ENCODE data around the gene PDE2A.
"Not testable (repeated sequence)": the region's sequence is repeated elsewhere in the genome, so short reads cannot be mapped to it uniquely, and the experiment has no call there.

PDE2A gene

DNA sequence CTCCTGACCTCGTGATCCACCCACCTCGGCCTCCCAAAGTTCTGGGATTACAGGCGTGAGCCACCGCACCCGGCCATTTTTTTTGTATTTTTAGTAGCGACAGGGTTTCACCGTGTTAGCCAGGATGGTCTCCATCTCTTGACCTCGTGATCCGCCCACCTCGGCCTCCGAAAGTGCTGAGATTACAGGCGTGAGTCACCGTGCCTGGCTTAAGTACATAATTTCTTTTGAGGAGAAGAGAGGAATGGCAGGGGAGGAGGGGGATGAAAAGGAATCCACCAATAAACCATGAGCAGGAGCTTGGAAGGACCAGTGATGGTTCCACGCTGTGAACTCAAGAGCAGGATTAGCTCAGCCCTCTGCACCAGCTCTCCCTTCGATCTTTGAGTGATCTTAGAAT lies 113.4 kb downstream of the PDE2A start:
- not testable (repeated sequence) for DNase-seq (ENCODE audit: extremely low read depth in 1 of 2, low read depth in 1 of 2)

DNA sequence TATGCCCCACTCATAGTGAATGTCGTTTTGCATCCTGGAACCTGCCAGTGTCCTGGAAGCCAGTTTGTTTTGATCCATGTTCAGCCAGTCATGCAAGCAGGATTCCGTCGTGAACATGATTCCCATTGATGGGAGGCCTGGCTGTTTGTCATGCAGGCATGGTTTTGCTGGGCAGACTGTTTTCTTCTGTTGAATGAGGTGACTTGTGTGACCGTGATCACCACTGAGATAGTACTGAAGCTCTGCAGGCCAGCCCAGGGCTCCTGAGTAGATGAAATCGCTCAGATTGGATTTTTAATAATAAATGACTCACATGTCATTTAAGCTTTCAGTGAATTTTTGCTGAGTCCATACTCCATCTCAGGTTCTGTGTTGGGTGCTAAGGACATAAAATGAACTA lies 117.8 kb downstream of the PDE2A start:
- no peak for DNase-seq (ENCODE audit: extremely low read depth in 1 of 2, low read depth in 1 of 2)

DNA sequence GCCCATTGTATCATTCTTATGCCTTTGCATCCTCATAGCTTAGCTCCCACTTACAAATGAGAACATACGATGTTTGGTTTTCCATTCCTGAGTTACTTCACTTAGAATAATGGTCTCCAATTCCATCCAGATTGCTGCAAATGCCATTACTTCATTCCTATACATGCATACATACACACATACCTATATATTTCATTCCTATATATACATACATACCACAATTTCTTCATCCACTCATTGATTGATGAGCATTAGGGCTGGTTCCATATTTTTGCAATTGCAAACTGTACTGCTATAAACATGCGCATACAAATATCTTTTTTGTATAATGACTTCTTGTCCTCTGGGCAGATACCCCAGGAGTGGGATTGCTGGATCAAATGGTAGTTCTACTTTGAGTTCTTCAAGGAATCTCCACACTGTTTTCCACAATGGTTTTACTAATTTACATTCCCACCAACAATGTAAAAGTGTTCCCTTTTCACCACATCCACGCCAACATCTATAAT lies 119.2 kb downstream of the PDE2A start:
- not testable (repeated sequence) for DNase-seq (ENCODE audit: extremely low read depth in 1 of 2, low read depth in 1 of 2)

DNA sequence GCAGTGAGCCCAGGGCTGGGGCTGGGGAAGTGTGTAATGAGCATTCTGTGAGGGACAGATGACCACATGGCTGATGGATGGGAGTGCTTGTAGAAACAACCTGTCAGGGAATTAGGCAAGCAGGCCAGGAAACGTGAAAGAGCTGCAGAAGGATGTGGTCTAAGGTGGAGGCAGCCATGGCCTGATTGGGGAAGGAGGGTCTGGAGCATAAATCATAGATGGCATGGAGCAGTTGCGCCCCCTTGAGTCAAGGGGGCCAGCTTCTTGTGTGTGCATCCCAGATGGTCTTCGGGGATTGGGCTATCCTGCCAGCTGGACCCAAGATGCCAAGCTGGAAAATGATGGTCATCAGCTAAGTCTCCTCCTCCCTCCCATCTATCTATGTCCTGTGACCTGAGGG lies 120.5 kb downstream of the PDE2A start:
- DNase-seq (ENCODE audit: extremely low read depth in 1 of 2, low read depth in 1 of 2) = peak in 1 of 2 donors; percentile 3

DNA sequence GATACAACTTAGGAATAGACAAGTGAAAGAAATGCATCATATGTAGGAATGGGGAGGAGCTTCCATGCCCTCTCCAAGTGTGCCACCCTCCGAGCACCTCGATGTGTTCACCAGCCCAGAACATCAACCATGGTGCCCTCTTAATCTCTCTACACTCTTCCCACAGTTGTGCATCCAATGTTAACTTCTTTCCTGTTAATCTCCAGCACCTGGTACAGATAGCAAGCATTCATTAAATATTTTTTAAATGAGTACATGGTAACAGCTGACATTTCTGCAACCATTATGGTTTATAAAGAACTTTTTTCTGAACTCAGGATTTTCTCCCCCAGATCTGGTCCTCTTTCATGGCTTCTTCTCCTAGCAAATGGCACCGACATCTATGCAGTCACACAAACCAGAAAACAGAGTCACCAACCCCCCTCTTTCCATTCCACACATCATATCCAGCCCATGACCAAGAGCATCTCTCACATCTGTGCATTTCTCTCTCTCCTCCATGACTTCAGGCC lies 121.8 kb downstream of the PDE2A start:
- DNase-seq (ENCODE audit: extremely low read depth in 1 of 2, low read depth in 1 of 2) = no peak

DNA sequence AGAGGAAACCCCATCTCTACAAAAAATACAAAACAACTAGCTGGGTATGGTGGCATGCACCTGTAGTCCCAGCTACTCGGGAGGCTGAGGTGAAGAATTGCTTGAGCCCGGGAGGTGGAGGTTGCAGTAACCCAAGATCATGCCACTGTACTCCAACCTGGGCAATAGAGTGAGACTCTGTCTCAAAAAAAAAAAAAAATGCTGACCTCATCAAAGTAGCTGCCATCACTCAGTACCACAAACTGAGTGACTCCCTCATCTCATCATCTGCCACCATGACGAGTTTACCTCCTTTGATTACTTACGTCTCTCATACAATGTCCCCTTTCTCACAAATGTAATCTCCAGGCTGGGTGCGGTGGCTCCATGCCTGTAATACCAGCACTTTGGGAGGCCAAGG lies 122.7 kb downstream of the PDE2A start:
- no peak for DNase-seq (ENCODE audit: extremely low read depth in 1 of 2, low read depth in 1 of 2)

DNA sequence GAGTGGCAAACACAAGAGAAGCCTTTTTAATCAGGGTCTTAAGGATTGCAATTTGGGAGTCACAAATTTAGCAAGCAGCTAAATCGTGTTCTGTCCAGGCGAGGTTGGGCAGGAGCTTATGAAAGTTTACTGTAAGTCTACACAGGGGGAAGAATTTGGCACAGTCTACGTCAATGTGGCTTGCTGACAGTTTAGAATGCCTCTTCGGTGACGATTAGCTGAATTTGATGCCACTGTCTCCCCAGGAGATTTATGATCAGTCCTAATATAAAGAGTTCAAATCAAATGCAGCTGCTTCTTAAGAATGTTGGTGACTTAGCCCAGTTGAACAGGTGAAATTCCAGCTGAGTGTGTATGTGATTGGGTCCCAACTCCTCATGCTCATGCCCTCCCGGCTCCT lies 125.8 kb downstream of the PDE2A start:
- DNase-seq (ENCODE audit: extremely low read depth in 1 of 2, low read depth in 1 of 2) = no peak

DNA sequence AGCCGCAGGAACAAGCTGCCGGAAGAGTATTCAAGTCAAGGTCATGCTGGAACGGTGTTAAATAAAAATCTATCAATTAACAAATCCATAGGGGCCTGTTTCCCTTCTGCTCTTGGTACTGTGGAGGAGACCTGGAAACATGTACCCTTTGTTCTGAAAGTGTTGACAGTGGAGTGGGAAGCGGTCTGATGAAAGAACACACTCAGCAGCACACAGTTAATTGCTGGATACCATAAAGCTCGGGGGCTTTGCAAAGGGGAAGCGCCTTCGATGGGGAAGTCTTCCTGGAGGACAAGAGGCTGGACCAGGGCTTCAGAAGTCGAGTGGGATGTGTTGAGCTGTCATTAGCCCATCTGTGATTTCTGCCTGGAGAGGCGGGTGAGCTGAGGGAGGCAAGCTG lies 127.4 kb downstream of the PDE2A start:
- DNase-seq (ENCODE audit: extremely low read depth in 1 of 2, low read depth in 1 of 2) = no peak

DNA sequence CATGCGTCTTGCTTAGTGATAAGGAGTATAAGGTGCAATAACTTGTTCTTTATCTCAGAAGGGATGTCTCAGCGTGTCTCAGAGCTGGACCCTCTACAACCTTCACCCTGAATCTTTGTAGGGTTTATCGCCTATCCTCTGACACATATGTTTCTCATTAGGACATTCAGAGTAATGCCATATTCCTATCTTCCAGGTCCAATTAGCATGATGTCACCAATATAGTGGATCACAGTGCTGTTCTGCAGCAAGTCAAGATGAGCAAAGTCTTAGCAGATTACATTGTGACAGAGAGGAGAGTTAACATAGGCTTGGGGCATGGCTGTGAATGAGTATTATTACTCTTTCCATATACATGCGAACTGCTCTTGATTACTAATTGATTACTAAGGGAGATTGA lies 129.6 kb downstream of the PDE2A start:
- no peak for DNase-seq (ENCODE audit: extremely low read depth in 1 of 2, low read depth in 1 of 2)

DNA sequence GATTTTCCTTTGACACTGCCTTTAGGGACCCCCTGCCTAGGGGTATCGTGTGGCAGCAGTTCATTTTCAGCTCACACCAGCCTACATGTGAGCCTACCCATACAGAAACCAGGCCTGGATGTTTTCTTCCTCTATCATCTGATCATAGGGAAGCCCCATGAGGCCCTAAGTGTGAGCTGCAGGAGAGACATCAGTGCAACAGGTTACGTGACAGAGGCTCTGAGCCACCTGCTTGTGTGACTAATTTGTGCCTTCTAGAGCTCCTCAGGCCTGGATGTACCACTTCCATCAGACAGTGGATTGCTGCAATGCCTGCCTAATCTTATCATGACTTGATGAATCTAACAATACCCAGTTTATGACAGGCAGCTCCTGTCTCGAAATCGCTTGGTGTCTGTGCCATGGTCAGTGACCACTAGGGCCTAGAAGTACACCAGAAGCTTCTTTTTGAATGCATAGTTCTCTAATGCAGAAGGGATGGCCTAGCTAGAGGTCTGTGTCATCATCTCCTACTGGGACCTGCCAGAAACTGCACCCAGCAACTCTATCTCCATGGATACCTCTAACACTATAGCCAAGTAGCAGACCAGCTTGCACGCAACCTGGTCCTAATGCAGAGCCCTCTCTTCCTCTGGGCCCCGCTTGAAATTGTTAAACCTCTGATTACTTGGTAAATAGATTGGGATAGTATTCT lies 130.2 kb downstream of the PDE2A start:
- no peak for DNase-seq (ENCODE audit: extremely low read depth in 1 of 2, low read depth in 1 of 2)

DNA sequence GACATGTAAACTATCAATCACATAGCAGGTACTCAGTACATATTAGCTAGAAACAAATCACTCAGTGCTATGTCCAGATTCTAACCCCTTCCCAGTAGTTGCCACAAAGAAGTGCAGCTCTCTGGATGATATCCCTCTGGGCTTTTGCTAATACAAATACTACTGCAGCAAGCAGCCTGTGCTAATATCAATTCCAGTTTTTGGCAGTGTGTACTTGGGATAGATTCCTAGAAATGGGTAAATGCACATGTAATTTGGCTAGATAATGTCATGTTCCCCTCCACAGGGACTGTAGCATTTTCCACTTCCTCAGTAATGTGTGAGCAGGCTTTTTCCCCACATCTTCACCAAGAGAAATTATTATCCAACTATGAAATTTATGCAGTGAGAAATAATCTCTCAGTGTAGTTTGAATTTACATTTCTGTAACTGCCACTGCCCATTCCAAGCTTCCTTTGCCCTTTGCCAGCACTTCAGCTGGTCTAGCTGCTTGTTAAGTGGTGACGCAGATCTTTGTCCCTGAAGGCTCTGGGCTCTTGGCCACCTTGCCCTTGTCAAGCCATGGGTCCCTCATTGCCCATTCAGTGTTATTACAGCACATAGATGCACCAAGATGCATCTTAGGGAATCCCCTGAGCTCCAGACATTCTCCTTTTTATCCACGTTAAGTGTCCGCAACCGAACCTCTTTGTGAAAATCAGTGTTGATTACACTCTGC lies 132.8 kb downstream of the PDE2A start:
- no peak for DNase-seq (ENCODE audit: extremely low read depth in 1 of 2, low read depth in 1 of 2)

DNA sequence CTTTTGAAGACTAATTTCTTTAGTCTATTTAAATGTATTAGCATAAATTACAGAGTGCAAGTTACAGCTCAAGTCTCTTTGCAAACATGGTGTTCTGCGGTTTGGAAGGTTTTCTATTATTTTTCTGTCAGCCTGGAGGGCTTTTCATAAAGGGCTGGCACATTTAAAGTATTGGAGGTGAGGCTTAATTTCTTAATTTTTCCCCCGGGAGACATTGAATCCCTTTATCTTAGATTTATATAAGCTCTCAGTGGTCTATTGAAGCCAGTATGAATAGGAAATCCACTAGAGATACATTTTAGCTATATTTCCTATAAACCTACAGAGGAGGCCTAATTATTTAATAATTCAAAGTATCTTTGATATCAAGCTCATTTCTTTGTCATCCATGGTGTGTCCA lies 137.2 kb downstream of the PDE2A start:
- DNase-seq (ENCODE audit: extremely low read depth in 1 of 2, low read depth in 1 of 2) = no peak

DNA sequence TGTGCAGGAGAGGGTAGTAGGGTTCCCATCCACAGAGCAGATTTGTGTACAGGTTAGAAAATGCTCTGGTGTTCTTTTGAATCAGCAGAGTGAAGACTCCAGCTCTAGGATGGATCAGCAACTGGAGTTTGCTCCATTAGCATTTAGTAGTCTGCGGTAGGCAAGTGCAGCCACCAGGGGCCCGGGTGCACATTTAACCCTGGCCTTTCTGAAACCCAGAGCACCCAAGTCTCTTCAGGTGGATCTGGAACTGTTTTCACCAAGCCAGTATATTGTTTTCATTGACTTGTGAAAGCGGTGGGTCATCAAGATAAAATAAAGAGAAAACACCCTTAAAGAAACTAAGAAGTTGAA lies 139.1 kb downstream of the PDE2A start:
- no peak for DNase-seq (ENCODE audit: extremely low read depth in 1 of 2, low read depth in 1 of 2)

DNA sequence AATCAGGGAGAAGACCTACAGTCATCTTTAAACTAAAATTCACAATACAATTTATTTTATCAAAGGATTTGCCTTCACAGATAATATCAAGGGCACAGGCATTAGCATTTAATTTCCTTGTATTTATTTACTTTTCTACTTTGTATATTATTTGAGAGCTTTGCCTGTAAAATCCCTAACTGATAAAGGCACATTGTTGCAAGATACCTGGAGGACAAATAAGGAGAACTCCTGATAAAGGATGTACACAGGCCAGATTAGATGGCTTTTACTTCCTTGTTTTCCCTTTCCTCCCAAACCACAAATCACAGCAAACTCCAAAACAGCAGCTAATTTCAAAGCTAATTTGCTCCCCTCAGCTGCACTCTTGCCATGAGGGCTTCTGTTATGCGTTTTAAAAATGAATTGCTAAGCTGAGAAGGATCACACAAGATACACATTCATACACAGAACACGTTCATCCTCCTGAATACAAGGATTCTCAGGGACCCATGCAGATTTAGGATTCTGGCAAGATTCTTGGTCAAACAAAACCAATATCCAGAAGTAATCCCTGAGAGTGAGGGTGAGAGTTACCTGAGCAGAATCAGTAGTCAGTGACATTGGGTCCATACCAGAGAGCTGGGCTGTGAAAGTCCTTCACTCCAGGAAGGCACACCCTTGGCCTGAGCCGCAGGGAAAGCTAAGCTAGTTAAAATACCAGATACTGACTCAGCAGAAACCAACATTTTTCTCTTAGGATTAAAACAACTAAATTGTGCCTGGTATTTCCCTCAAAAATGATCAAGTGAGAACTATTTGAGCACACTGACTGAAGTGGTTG lies 139.6 kb downstream of the PDE2A start:
- no peak for DNase-seq (ENCODE audit: extremely low read depth in 1 of 2, low read depth in 1 of 2)

DNA sequence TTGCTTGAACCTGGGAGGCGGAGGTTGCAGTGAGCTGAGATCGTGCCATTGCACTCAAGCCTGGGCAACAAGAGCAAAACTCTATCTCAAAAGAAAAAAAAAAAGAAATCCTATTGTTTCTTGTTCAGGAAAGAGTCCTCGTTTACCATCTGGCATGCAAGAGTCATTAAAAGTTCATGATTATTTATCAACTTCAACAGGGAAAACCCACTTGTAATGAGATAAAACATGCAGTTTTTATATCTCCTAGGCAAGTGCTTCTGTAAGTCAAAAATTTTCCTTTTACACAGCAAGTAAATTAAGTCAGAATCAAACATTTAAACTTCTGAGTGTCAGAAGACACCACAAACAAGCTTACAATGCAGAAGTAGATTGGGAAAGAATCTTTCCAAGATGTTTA lies 145.2 kb downstream of the PDE2A start:
- DNase-seq (ENCODE audit: extremely low read depth in 1 of 2, low read depth in 1 of 2) = no peak

DNA sequence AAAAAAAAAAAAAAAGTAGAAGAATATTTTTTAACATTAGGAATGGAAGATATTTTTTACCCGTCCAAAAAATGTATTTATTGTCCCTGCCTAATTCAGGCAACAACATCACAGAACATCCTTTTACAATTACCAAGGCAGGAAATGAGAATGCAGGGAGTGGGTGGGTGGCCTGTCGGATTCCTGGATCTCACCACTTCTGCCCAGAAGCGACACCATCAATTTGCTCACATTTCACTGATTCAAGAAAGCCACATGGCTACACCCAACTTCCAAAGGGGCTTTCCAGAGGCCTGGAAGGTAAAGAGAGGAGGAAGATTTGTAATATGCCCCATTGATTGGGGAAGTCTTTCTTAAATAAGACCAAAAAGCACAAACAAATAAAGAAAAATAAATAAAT lies 146.1 kb downstream of the PDE2A start:
- no peak for DNase-seq (ENCODE audit: extremely low read depth in 1 of 2, low read depth in 1 of 2)

All from stimulated activated CD8-positive, alpha-beta memory T cell treated with anti-CD3 and anti-CD28 coated beads, Interleukin-7, amount 100 ng/mL, for 48 hours (primary cell).